CD4-positive, alpha-beta T cell treated with Interleukin-21 for 1 hour (primary cell): ENCODE results near the gene RBM11.
"Not testable (repeated sequence)": the region's sequence is repeated elsewhere in the genome, so short reads cannot be mapped to it uniquely, and the experiment has no call there.

Experiments used
- DNase-seq: peaks from one replicate; pipeline ENCODE4 v3.0.0-alpha.2; 2020

The RBM11 gene

DNA sequence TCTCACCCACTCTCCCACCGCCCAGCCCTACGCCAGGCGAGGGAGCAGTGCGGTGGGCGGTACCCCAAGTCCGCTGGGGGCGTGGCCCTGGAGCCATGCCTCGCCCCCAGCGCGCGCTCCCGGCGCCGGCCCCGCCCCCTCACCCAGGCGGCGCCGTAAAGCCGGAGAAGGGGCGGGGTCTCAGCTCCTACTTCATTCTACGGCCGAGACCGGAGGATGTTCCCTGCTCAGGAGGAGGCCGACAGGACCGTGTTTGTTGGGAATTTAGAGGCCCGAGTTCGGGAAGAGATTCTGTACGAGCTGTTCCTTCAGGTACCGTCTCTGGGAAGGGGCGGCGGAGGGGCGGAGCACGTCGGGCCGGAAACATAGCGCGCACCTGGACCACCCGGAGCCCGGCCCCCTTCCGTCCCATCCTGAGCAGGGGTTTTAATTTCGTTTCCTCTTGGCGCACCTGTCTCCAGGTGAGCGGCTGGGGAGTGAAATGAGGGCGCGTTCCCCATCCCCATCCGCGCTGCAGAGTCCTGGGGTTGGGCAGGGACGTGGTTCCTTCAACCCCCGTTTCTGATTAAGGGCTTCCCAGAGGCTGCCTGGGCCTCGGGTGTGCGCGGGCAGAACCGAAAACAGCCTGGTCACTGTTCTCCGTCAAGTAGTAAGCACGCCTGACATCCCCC, at the start of gene RBM11:
Gene RBM11, plus strand, starts transcription at position 187 of the 671 bp plus-strand sequence. Its CDS starts 30 bp downstream, at position 217.
- DNase-seq = peak; percentile 71

DNA sequence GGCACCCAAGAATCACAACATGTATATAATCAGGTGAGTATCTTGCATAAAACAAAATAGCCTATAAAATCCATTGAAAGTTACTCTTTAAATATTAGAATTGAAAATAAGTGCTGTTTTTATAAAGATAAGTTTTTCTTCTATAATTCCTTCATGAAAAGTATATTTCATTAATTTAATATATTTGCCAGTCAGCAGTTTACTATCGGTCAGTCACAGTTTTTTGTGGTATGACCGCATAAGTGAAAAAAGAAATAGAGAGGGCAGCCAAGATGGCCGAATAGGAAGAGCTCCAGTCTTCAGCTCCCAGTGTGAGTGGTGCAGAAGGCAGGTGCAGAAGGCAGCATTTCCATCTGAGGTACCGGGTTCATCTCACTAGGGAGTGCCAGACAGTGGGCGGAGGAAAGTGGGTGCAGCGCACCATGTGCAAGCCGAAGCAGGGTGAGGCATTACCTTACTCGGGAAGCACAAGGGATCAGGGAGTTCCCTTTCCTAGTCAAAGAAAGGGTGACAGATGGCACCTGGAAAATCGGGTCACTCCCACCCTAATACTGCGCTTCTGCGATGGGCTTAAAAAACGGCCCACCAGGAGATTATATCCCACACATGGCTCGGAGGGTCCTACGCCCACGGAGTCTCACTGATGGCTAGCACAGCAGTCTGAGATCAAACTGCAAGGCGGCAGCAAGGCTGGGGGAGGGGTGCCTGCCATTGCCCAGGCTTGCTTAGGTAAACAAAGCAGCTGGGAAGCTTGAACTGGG, 49.3 kb upstream of the RBM11 start:
- DNase-seq = not testable (repeated sequence)

DNA sequence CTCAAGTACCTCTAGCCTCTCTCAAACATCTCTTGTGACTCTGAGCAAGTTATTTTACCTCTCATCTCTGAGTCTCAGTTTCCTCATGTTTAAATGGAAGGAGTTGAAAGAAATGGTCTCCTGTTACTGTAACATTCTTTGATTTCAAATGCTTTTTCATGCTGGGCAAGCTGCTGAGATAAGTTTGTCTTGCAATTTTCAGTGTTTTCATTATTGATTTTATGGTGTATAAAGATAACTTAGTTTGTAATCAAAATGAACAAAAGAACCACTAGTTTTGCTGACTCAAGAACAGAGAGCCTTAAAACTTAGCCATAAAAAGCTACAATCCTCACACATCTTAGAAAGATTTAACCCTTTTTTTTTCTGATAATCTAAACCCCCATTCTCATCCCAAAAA, 9.7 kb upstream of the RBM11 start:
- DNase-seq = no peak

GRCh38 chr21:14210738-14211137, 5.2 kb upstream of the RBM11 start, which contains the start of gene LIPI:
Gene LIPI, minus strand, starts transcription at chr21:14210955. Its CDS starts 110 bp downstream, at chr21:14210845.
- no peak for DNase-seq

GRCh38 chr21:14213164-14213563, 2.8 kb upstream of the RBM11 start:
- no peak for DNase-seq

DNA sequence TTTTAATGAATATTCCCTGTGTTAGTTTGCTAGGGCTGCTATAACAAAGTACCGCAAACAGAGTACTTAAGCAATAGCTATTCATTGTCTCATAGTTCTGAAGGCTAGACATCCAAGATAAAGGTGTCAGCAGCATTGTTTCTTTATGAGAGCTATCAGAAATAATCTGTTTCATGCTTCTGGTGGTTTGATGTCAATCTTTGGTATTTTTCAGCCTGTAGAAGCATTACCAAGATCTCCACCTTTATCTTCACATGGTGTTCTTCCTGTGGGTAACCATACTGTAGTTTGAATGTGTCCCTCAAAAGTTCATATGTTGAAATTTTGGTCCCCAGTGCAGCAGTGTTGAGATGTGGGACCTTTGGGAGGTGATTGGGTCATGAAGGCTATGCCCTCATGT, 7.4 kb downstream of the RBM11 start:
- no peak for DNase-seq

GRCh38 chr21:14229399-14229798, 13.4 kb downstream of the RBM11 start:
- DNase-seq = no peak

GRCh38 chr21:14235101-14235500, 19.1 kb downstream of the RBM11 start:
- DNase-seq = no peak

DNA sequence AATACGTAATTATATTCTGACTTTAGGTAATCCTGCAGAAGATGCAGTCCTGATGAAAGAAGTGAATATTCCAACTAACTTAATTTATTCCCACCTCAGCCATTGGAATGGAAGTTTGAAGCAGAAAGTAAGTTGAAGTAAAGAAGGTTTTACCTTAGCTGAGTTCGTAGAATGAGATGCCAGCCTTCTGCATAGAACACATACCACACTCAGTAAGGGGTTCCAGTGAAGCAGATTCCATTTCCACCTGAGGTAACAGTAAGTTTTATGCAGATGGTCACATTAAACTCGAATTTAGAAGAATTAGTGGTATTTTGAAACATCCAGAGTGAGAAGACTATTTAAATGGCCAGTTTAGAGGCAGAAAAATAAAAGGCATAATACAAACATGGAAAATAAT, 20.2 kb downstream of the RBM11 start:
- DNase-seq = no peak

- no peak for DNase-seq
Measured at GRCh38 chr21:14239281-14239680, 23.3 kb downstream of the RBM11 start.

- DNase-seq = no peak
Measured at GRCh38 chr21:14241297-14241696, 25.3 kb downstream of the RBM11 start.

DNA sequence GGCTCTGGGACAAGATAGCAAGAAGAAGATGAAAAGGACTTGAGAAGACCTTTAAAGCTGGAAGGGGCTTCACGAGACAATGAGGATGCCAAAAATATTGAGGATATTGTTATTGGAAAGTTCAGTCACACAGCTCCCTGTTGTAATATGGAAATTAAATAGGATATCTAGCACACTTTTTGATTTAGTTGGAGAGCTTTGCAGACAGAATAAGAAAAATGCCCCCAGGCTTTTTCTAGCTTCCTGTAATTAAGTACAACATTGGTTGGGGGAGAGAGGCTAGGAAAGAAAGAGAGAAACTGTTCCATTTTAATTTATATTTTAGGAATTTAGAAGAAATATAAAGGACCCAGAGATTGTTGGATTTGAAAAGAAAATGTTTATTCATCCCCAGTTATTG, 27.5 kb downstream of the RBM11 start:
- DNase-seq = no peak

GRCh38 chr21:14243874-14244273, 27.9 kb downstream of the RBM11 start:
- no peak for DNase-seq

- no peak for DNase-seq
Measured at GRCh38 chr21:14244911-14245310, 29.0 kb downstream of the RBM11 start.

GRCh38 chr21:14245711-14246110, 29.8 kb downstream of the RBM11 start:
- no peak for DNase-seq

- no peak for DNase-seq
Measured at GRCh38 chr21:14251336-14251735, 35.4 kb downstream of the RBM11 start.

DNA sequence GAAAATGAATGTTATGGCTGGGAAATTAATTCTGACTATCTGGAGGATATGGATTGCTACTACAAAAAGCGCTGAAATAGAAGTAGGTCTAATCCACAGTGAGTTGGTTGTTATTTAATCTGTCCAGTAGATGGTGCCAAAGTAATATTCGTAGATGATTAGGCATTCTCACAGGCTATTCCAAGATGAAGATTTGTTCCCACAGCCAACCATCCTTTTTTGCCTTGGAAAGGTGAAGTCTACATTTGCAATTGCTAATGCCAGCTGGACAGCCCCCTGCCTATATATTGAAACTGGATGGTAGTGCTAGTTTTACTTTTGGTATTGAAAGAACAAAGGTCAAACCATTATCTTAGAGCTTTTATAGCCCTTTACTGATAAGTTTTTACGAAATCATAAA, 43.8 kb downstream of the RBM11 start:
- peak; percentile 34 for DNase-seq

- DNase-seq = no peak
Measured at GRCh38 chr21:14260174-14260764, 44.3 kb downstream of the RBM11 start.

- DNase-seq = no peak
Measured at GRCh38 chr21:14262039-14262438, 46.1 kb downstream of the RBM11 start.

DNA sequence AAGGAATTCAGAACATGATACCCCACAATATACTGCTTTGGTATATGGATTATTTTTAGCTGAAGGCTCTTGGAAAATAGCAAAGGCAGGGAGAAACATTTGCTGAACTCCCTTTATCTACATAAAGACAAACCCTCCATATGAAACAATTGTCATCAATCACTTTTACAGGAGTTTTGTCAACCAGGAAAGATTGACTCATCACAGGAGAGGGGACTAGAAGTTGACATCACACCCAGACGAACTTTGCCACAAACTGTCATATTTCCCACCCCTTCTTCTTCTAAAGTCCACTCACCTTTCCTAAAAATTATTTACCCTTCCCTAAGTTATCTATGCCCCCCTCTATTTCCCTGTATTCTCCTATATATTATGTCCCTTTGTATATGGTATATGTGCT, 47.9 kb downstream of the RBM11 start:
- DNase-seq = no peak

DNA sequence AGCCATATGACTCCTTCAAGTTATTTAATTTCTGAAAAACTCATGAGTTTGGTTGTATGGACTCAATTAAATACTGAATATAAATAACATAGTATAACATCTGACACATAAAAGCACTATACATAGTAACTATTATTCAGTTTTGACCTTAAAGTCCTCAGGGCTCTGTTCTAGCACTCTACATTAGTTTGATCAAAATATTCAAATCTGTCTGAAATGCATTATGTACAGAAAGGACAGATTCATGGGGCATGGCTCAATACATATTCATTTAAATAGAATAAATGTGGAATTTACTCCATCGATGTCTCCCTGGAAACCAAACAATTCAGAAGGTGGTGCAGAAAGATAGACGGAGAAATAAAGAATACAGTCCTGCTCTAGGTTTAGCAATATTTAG, 49.1 kb downstream of the RBM11 start:
- DNase-seq = no peak

- no peak for DNase-seq
Measured at GRCh38 chr21:14267076-14267475, 51.1 kb downstream of the RBM11 start.

GRCh38 chr21:14270631-14271030, 54.7 kb downstream of the RBM11 start:
- no peak for DNase-seq

DNA sequence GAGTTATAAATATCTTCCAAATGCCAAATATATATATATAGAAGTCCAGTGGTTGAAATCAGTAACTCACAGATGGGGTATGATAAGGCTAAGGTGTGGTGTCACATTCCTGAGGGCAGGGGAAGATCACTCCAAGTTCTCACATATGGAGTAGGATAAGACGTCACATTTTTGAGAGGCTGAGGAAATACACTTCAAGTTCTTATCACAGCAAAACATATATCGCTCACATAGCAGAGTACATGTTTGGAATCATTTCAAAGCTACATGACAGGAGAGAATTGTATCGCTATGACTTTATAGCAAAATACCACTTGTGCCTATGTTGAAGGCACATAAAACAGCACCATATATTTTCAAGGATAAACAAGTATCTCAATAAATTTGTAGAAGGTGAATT, 55.1 kb downstream of the RBM11 start:
- DNase-seq = no peak
